H1 (cell line): Measurements from ENCODE around the gene CHEK2. TPM values are rescaled to one million over a fixed set of nuclear protein-coding genes. Genes with fewer than 3 reads are reported as not detected.

Source experiments
- CTCF ChIA-PET: fragments of 300-600 bp; sonication (Branson Sonifier 250); formaldehyde crosslinking; loops from one replicate; lab custom pipeline; 2021; ENCODE audit not compliant: partially characterized antibody; lab: Charles Lee
- POLR2A ChIA-PET: fragments of 300-600 bp; sonication (Branson Sonifier 250); formaldehyde crosslinking; loops from one replicate; lab custom pipeline; 2021; ENCODE audit warnings: inconsistent platforms; ENCODE audit not compliant: partially characterized antibody; lab: Charles Lee
- DNase-seq, 2 experiments: peaks; one replicate each; pipeline versions ENCODE4 v3.0.0 to v3.0.0-alpha.2; 2010 to 2022; ENCODE audit warnings: low spot score in 2 of 2, low read depth in 1 of 2, mixed read lengths in 1 of 2
- FAIRE-seq: peaks from 2 replicates; lab custom pipeline; 2011; peaks lifted over from hg19 to GRCh38; lab: Jason Lieb, UNC
- H2AFZ ChIP-seq: 2 replicates; pipeline ENCODE4 v1.8.1; 2012; ENCODE audit warnings: low read length, inconsistent platforms
- H2AK5ac ChIP-seq: 2 replicates; pipeline ENCODE4 v1.6.1; 2013; ENCODE audit warnings: low read depth, low read length
- H2BK120ac ChIP-seq: replicated peaks from 2 replicates; pipeline ENCODE3; 2013; ENCODE audit warnings: low read depth, low read length, inconsistent platforms
- H2BK12ac ChIP-seq: 2 replicates; pipeline ENCODE4 v1.6.1; 2013; ENCODE audit warnings: low read depth, low read length
- H2BK15ac ChIP-seq: 2 replicates; pipeline ENCODE4 v1.6.1; 2013; ENCODE audit warnings: low read length
- H2BK20ac ChIP-seq: 2 replicates; pipeline ENCODE4 v1.6.1; 2013; ENCODE audit warnings: low read length
- H2BK5ac ChIP-seq: 2 replicates; pipeline ENCODE4 v1.6.1; 2013; ENCODE audit warnings: low read depth, low read length
- H3K14ac ChIP-seq: 2 replicates; pipeline ENCODE4 v1.6.1; 2013; ENCODE audit warnings: inconsistent platforms; ENCODE audit not compliant: insufficient read length
- H3K18ac ChIP-seq: 2 replicates; pipeline ENCODE4 v1.6.1; 2013; ENCODE audit warnings: low read length; ENCODE audit errors: extremely low read depth
- H3K23ac ChIP-seq: 2 replicates; pipeline ENCODE4 v1.6.1; 2013; ENCODE audit warnings: inconsistent platforms; ENCODE audit not compliant: insufficient read length
- H3K23me2 ChIP-seq: 2 replicates; pipeline ENCODE4 v1.6.1; 2013; ENCODE audit warnings: low read depth, low read length
- H3K27ac ChIP-seq: 2 replicates; pipeline ENCODE4 v1.6.1; 2011; ENCODE audit warnings: low read depth, low read length, inconsistent platforms
- H3K27me3 ChIP-seq, 4 experiments: replicated peaks in 1 of 4; 1 replicate in 1 of 4; 2 replicates in 3 of 4; pipeline versions ENCODE4 v1.6.1 to v1.8.1; 2011 to 2013; ENCODE audit warnings: low read length in 3 of 4, mild to moderate bottlenecking in 3 of 4, inconsistent platforms in 2 of 4, mixed read lengths in 2 of 4, moderate library complexity in 1 of 4; ENCODE audit not compliant: control insufficient read depth in 3 of 4, insufficient read depth in 3 of 4; ENCODE audit errors: extremely low read depth in 1 of 4
- H3K36me3 ChIP-seq, 4 experiments: 2 replicates each; pipeline versions ENCODE4 v1.6.1 to v1.8.1; 2011 to 2013; ENCODE audit warnings: mild to moderate bottlenecking in 4 of 4, low read length in 3 of 4, moderate library complexity in 2 of 4, control low read depth in 1 of 4, inconsistent platforms in 1 of 4; ENCODE audit not compliant: insufficient read depth in 4 of 4, control insufficient read depth in 2 of 4
- H3K4ac ChIP-seq: replicated peaks from 2 replicates; pipeline ENCODE3; 2013; ENCODE audit warnings: low read length, low read depth, mixed read lengths, inconsistent platforms; ENCODE audit not compliant: insufficient read length
- H3K4me1 ChIP-seq, 4 experiments: replicated peaks in 1 of 4; 1 replicate in 1 of 4; 2 replicates in 3 of 4; pipeline versions ENCODE4 v1.6.1 to v1.8.1; 2011 to 2013; ENCODE audit warnings: low read length in 3 of 4, inconsistent platforms in 2 of 4, mixed read lengths in 1 of 4; ENCODE audit not compliant: insufficient read depth in 4 of 4, control insufficient read depth in 3 of 4
- H3K4me2 ChIP-seq, 2 experiments: 2 replicates each; pipeline versions ENCODE4 v1.6.1 to v1.8.1; 2011 to 2013; ENCODE audit warnings: low read depth in 2 of 2, low read length in 2 of 2, control low read depth in 1 of 2, inconsistent platforms in 1 of 2, mild to moderate bottlenecking in 1 of 2; ENCODE audit not compliant: insufficient read depth in 1 of 2
- H3K4me3 ChIP-seq, 4 experiments: fragments of 200-600, 300-600 bp in 1 of 4; sonication (generic), shearing (Covaris generic), sonication (Bioruptor Twin) in 1 of 4; 2 replicates each; pipeline versions ENCODE4 v1.5.1 to v1.8.1; 2011 to 2016; ENCODE audit warnings: low read length in 4 of 4, low read depth in 3 of 4, control low read depth in 2 of 4, inconsistent platforms in 2 of 4, mild to moderate bottlenecking in 2 of 4, mixed read lengths in 1 of 4, moderate library complexity in 1 of 4; ENCODE audit not compliant: insufficient read depth in 2 of 4; ENCODE audit errors: extremely low read depth in 1 of 4
- H3K56ac ChIP-seq: replicated peaks from 2 replicates; pipeline ENCODE3; 2013; ENCODE audit warnings: low read depth, mild to moderate bottlenecking, mixed read lengths, low read length, inconsistent platforms; ENCODE audit not compliant: insufficient read length
- H3K79me1 ChIP-seq: 2 replicates; pipeline ENCODE4 v1.6.1; 2013; ENCODE audit warnings: low read depth, low read length, control low read depth
- H3K79me2 ChIP-seq, 2 experiments: 2 replicates each; pipeline versions ENCODE4 v1.6.1 to v1.8.1; 2012 to 2013; ENCODE audit warnings: low read length in 2 of 2, mild to moderate bottlenecking in 2 of 2, inconsistent platforms in 1 of 2; ENCODE audit not compliant: insufficient read depth in 2 of 2, control insufficient read depth in 1 of 2
- H3K9ac ChIP-seq, 4 experiments: replicated peaks in 1 of 4; 1 replicate in 1 of 4; 2 replicates in 3 of 4; pipeline versions ENCODE4 v1.6.1 to v1.8.1; 2011 to 2013; ENCODE audit warnings: low read depth in 3 of 4, low read length in 3 of 4, control low read depth in 2 of 4, mild to moderate bottlenecking in 2 of 4, moderate library complexity in 2 of 4, inconsistent platforms in 1 of 4; ENCODE audit errors: extremely low read depth in 1 of 4
- H3K9me3 ChIP-seq, 2 experiments: 2 replicates each; pipeline versions ENCODE4 v1.6.1 to v1.8.1; 2012 to 2013; ENCODE audit warnings: mild to moderate bottlenecking in 2 of 2, moderate library complexity in 2 of 2, control low read depth in 1 of 2, inconsistent platforms in 1 of 2, low read depth in 1 of 2, low read length in 1 of 2, mixed read lengths in 1 of 2; ENCODE audit not compliant: insufficient read depth in 2 of 2
- H4K20me1 ChIP-seq, 2 experiments: replicated peaks in 1 of 2; 2 replicates each; pipeline versions ENCODE3 to v1.8.1; 2011 to 2013; ENCODE audit warnings: inconsistent platforms in 2 of 2, low read length in 2 of 2, mild to moderate bottlenecking in 1 of 2; ENCODE audit not compliant: insufficient read depth in 2 of 2, control insufficient read depth in 1 of 2
- H4K5ac ChIP-seq: 2 replicates; pipeline ENCODE4 v1.6.1; 2013; ENCODE audit warnings: low read length, low read depth, mixed read lengths, inconsistent platforms; ENCODE audit not compliant: insufficient read length
- H4K8ac ChIP-seq: 2 replicates; pipeline ENCODE4 v1.8.0; 2013; ENCODE audit warnings: mild to moderate bottlenecking, moderate library complexity, low read length, inconsistent platforms; ENCODE audit not compliant: insufficient read depth; ENCODE audit errors: extremely low read depth
- H4K91ac ChIP-seq: replicated peaks from 2 replicates; pipeline ENCODE3; 2013; ENCODE audit warnings: low read length, mixed read lengths, inconsistent platforms; ENCODE audit not compliant: insufficient read length
- CTBP2 ChIP-seq: IDR thresholded peaks from 2 replicates; pipeline ENCODE4 v1.7.0; 2011; ENCODE audit warnings: borderline replicate concordance, mild to moderate bottlenecking, moderate library complexity, mixed read lengths, low read length; ENCODE audit not compliant: insufficient read depth, insufficient read length
- EGR1 ChIP-seq: IDR thresholded peaks from 2 replicates; pipeline ENCODE4 v1.6.1; 2011; ENCODE audit warnings: low read depth, low read length, borderline replicate concordance
- EP300 ChIP-seq, 2 experiments: IDR thresholded peaks; 1 replicate in 1 of 2; 2 replicates in 1 of 2; pipeline ENCODE4 v1.6.1; 2011 to 2012; ENCODE audit warnings: low read depth in 2 of 2, low read length in 2 of 2, mild to moderate bottlenecking in 2 of 2, borderline replicate concordance in 1 of 2, inconsistent platforms in 1 of 2, moderate library complexity in 1 of 2
- FOSL1 ChIP-seq: IDR thresholded peaks from 2 replicates; pipeline ENCODE4 v1.6.1; 2011; ENCODE audit warnings: mild to moderate bottlenecking, low read depth, low read length, moderate library complexity; ENCODE audit not compliant: insufficient read depth
- KDM1A ChIP-seq: fragments of 200-600, 300-600 bp; sonication (generic); IDR thresholded peaks from 2 replicates; pipeline ENCODE4 v1.7.1; 2016; ENCODE audit warnings: mild to moderate bottlenecking, low read length, borderline replicate concordance
- KDM4A ChIP-seq: IDR thresholded peaks from one replicate; pipeline ENCODE4 v1.7.1; 2012; ENCODE audit warnings: low read depth, mild to moderate bottlenecking, moderate library complexity, low read length, inconsistent platforms; ENCODE audit not compliant: severe bottlenecking
- PHF8 ChIP-seq: fragments of 200-600 bp; sonication (generic); conservative IDR thresholded peaks from 2 replicates; pipeline ENCODE4 v1.7.1; 2012; ENCODE audit warnings: low read depth, mild to moderate bottlenecking, inconsistent platforms, low read length, moderate library complexity
- POLR2AphosphoS5 ChIP-seq: IDR thresholded peaks from 2 replicates; pipeline ENCODE4 v1.6.1; 2011; ENCODE audit warnings: low read depth, low read length
- RBBP5 ChIP-seq: IDR thresholded peaks from 2 replicates; pipeline ENCODE4 v1.7.1; 2012; ENCODE audit warnings: low read depth, mild to moderate bottlenecking, inconsistent platforms, low read length, moderate library complexity, borderline replicate concordance
- RFX5 ChIP-seq: IDR thresholded peaks from 2 replicates; pipeline ENCODE4 v1.6.1; 2011; ENCODE audit warnings: low read depth, low read length, improper control_type of control experiment, borderline replicate concordance
- SIX5 ChIP-seq: IDR thresholded peaks from 2 replicates; pipeline ENCODE4 v1.6.1; 2011; ENCODE audit warnings: mild to moderate bottlenecking, low read depth, low read length
- SP1 ChIP-seq: IDR thresholded peaks from 2 replicates; pipeline ENCODE4 v1.6.1; 2011; ENCODE audit warnings: low read depth, low read length
- TAF1 ChIP-seq: IDR thresholded peaks from 2 replicates; pipeline ENCODE4 v1.6.1; 2011; ENCODE audit warnings: mild to moderate bottlenecking, low read depth, low read length
- YY1 ChIP-seq: IDR thresholded peaks from 2 replicates; pipeline ENCODE4 v1.6.1; 2011; ENCODE audit warnings: low read depth, mild to moderate bottlenecking, low read length
- WGBS, 2 experiments: shearing (Covaris generic) in 1 of 2; methylation state at CpG; one replicate each; pipeline versions ENCODE4 v1.1.6 to v1.1.7; 2013 to 2015; ENCODE audit warnings: low lambda C conversion rate in 2 of 2, mixed read lengths in 2 of 2, inconsistent platforms in 1 of 2, low coverage in 1 of 2, missing lambda C conversion rate in 1 of 2; ENCODE audit not compliant: insufficient replicate concordance in 2 of 2, insufficient coverage in 1 of 2, insufficient read length in 1 of 2; ENCODE audit errors: extremely low coverage in 1 of 2, missing lambda C conversion rate in 1 of 2; 5-methylcytosine and 5-hydroxymethylcytosine counted together
- polyA plus RNA-seq, 7 experiments: library from polyadenylated mRNA; depleted of rRNA in 3 of 7; stranded (reverse) in 5 of 7; unstranded in 2 of 7; fragments of >200 nt in 5 of 7; fragments of 200-250 nt in 2 of 7; gene quantifications; 1 replicate in 5 of 7; 2 replicates in 1 of 7; 4 replicates in 1 of 7; pipeline versions ENCODE4 v1.2.1 to v1.2.3, GENCODE V29; 2011 to 2013; ENCODE audit warnings: missing spikeins in 2 of 7, mixed read lengths in 2 of 7
- total RNA-seq: library from RNA; stranded (reverse); fragmentation: NEBNext Ultra II Directional; extraction: Animal tissue kit (Norgen Biotek cat#: 25700); gene quantifications from 2 replicates; pipeline ENCODE4 v1.2.1, GENCODE V29; 2021

CHEK2 gene
- total and polyA plus RNA-seq, 2 of the 8 experiments (the other 6 are each of a cell fraction or from before 2014, with no cell fraction given) = 74.9 to 89.5 TPM

DNA sequence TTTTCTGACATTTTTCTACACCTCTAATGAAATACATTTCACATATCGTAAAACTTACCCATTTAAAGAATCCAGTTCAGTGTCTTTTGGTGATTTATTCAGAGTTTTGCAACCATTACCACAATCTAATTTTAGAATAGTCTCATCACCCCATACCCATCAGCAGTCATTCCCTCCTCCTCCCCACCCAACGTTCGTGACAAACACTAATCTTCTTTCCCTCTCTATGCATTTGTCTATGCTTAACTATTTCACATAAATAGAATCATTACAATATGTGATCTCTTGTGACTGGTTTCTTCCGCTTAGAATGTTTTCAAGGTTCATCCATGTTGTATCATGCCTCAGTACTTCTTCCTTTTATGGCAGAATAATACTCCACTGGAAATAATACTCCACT lies 71.5 kb downstream of the CHEK2 start:
- no peak overlapping the region for H4K5ac ChIP-seq
- H2AK5ac ChIP-seq = no peak overlapping the region
- no peak overlapping the region for H4K91ac ChIP-seq
- ChIA-PET CTCF (no interaction called here), POLR2A (no interaction called here)
- no peak for DNase-seq
- H3K4ac ChIP-seq = no peak overlapping the region
- no peaks in the 10 kb centered on the region for H3K79me2 ChIP-seq
- no peak overlapping the region for H4K8ac ChIP-seq
- H3K18ac ChIP-seq = no peak overlapping the region
- H3K9ac ChIP-seq = no peak overlapping the region
- H3K4me3 ChIP-seq = no peak overlapping the region
- H3K9me3 ChIP-seq = peaks cover 0 to 6% of the 10 kb centered on the region in 2 experiments; a peak in 1 of 4 replicates
- no peaks in the 10 kb centered on the region for H4K20me1 ChIP-seq
- H2BK5ac ChIP-seq = no peak overlapping the region
- H2BK20ac ChIP-seq = no peak overlapping the region
- no peak overlapping the region for H3K14ac ChIP-seq
- H3K27ac ChIP-seq = no peak overlapping the region
- no peaks in the 10 kb centered on the region for H3K23me2 ChIP-seq
- H3K79me1 ChIP-seq = no peaks in the 10 kb centered on the region
- no peak overlapping the region for H2AFZ ChIP-seq
- no peak for FAIRE-seq
- no peaks in the 10 kb centered on the region for H3K36me3 ChIP-seq
- H3K4me2 ChIP-seq = no peak overlapping the region
- H2BK15ac ChIP-seq = no peak overlapping the region
- no peak overlapping the region for H3K23ac ChIP-seq
- 95% methylated on average over 4 of the region's 4 CpGs; no CpG with 5 or more reads in 1 of the 2 experiments for WGBS, 2 experiments
- TF ChIP-seq RBBP5 = no peak
- TF ChIP-seq PHF8 = no peak
- no peak for TF ChIP-seq YY1
- TF ChIP-seq RFX5 = no peak
- no peak for TF ChIP-seq SIX5
- TF ChIP-seq CTBP2 = no peak
- TF ChIP-seq SP1 = no peak
- no peak for TF ChIP-seq EP300 (IDR thresholded peaks at IDR 0.05; ENCODE audit: borderline replicate concordance in 1 of 2, low read depth in 2 of 2, low read length in 2 of 2)
- TF ChIP-seq FOSL1 = no peak
- TF ChIP-seq POLR2AphosphoS5 = no peak
- TF ChIP-seq KDM4A = no peak
- TF ChIP-seq EGR1 = no peak
- no peak for TF ChIP-seq TAF1
- no peak for TF ChIP-seq KDM1A
- H3K56ac ChIP-seq = no peak overlapping the region
- no peaks in the 10 kb centered on the region for H3K27me3 ChIP-seq
- no peak overlapping the region for H2BK12ac ChIP-seq
- H2BK120ac ChIP-seq = no peak overlapping the region
- H3K4me1 ChIP-seq = no peaks in the 10 kb centered on the region
